ENCODE results near the gene MESP1.

MESP1 gene

GRCh38 chr15:89781891-89782618 is 31.0 kb upstream of the MESP1 start:
- Histone ChIP-seq H3K27ac (peak overlapping the region in 17 of 21 experiments; percentile 14 to 81 (median 68)), H3K4me3 (no peak overlapping the region)

GRCh38 chr15:89781055-89781454 is 30.0 kb upstream of the MESP1 start:
- no peak overlapping the region for H3K4me3 ChIP-seq
- peak overlapping the region in 18 of 21 experiments; percentile 14 to 81 (median 67) for H3K27ac ChIP-seq

- H3K4me3 ChIP-seq, result no peak overlapping the region
- H3K27ac ChIP-seq, result peak overlapping the region in 13 of 21 experiments; percentile 0 to 81 (median 69)
Observed at GRCh38 chr15:89780601-89781000, 29.6 kb upstream of the MESP1 start.

- H3K4me3 ChIP-seq, result no peak overlapping the region
- H3K27ac ChIP-seq, result peak overlapping the region in 5 of 21 experiments; percentile 11 to 64 (median 24)
Observed at GRCh38 chr15:89778861-89779260, 27.8 kb upstream of the MESP1 start.

- Histone ChIP-seq H3K4me3 (no peak overlapping the region), H3K27ac (peak overlapping the region in 4 of 21 experiments; percentile 22 to 64 (median 52))
Observed at GRCh38 chr15:89777782-89778380, 26.8 kb upstream of the MESP1 start.

- Histone ChIP-seq H3K27ac (peak overlapping the region in 10 of 21 experiments; percentile 3 to 72 (median 60)), H3K4me3 (peak overlapping the region in 6 of 7 experiments; percentile 13 to 42 (median 27))
Observed at GRCh38 chr15:89777073-89777751, 26.2 kb upstream of the MESP1 start.

DNA sequence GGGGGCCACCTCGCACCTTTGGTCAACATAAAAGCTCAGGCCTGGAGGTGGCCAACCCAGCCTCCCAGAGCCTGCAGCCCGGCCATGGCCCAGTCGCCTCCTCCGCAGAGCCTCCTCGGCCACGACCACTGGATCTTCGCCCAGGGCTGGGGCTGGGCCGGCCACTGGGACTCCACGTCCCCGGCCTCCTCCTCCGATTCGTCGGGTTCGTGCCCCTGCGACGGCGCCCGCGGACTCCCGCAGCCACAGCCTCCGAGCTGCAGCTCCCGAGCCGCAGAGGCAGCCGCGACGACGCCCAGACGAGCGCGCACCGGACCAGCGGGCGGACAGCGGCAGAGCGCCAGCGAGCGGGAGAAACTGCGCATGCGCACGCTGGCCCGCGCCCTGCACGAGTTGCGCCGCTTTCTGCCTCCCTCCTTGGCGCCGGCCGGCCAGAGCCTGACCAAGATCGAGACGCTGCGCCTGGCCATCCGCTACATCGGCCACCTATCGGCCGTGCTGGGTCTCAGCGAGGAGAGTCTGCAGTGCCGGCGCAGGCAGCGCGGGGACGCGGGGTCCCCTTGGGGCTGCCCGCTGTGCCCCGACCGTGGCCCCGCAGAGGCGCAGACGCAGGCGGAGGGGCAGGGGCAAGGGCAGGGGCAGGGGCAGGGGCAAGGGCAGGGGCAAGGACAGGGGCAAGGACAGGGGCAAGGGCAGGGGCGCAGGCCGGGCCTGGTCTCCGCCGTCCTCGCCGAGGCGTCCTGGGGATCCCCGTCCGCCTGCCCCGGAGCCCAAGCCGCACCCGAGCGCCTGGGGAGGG is 25.4 kb upstream of the MESP1 start, which contains the start of gene MESP2:
Gene MESP2, plus strand, starts transcription at position 59 of the 799 bp plus-strand sequence. Its CDS starts 26 bp downstream, at position 85.
- Histone ChIP-seq H3K27ac (peak within 1 kb of the TSS in 19 of 21 experiments; percentile 1 to 72 (median 46)), H3K4me3 (peak within 1 kb of the TSS; percentile 13 to 42 (median 31))

GRCh38 chr15:89775815-89776214 is 24.8 kb upstream of the MESP1 start:
- Histone ChIP-seq H3K4me3 (peak overlapping the region; percentile 13 to 42 (median 31)), H3K27ac (peak overlapping the region in 11 of 21 experiments; percentile 1 to 70 (median 49))

DNA sequence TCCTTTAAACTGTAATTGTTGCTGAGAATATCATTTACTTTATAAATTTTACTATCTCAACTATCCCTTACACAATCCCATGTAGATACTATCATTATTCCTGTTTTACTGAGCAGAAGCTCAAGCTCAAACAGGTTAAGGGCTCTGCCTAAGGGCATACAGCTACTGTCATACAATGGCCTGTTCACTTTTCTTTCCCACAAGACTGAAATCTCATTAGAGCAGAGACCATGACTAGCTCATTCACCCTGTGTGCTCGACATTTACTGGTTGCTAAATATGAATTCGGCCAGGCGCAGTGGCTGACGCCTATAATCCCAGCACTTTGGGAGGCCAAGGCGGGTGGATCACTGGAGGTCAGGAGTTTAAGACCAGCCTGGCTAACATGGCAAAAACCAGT is 23.4 kb upstream of the MESP1 start:
- peak overlapping the region in 7 of 21 experiments; percentile 1 to 47 (median 33) for H3K27ac ChIP-seq
- H3K4me3 ChIP-seq, result no peak overlapping the region

GRCh38 chr15:89772932-89773583 is 22.0 kb upstream of the MESP1 start:
- H3K27ac ChIP-seq, result no peak overlapping the region

DNA sequence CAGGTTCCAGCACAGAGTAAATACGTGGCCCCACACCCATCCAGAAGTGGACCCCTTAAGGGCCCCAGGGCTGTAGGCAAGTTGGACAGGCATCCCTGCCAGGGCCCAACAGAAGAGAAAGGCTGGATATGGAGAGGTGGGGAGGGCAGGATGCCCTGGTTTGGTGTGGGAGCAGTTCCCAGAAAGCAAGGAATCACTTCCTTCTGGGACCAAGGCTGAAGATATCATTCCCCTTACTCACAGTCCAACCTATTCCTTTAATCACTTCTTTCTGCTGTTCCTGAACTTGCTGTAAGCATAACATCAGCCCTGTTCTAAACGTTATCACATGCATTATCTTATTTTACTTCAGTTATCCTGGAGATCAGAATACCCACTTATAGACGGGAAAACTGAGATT is 19.0 kb upstream of the MESP1 start:
- Histone ChIP-seq H3K27ac (peak overlapping the region in 2 of 21 experiments; percentile 18 to 26), H3K4me3 (no peak overlapping the region)

More at GRCh38 chr15:89772932-89773583, 22.0 kb upstream of the MESP1 start:
- no peak overlapping the region for H3K4me3 ChIP-seq

GRCh38 chr15:89769366-89769765 is 18.3 kb upstream of the MESP1 start:
- Histone ChIP-seq H3K4me3 (no peak overlapping the region), H3K27ac (no peak overlapping the region)

GRCh38 chr15:89768071-89768500 is 17.0 kb upstream of the MESP1 start:
- Histone ChIP-seq H3K27ac (no peak overlapping the region), H3K4me3 (no peak overlapping the region)

DNA sequence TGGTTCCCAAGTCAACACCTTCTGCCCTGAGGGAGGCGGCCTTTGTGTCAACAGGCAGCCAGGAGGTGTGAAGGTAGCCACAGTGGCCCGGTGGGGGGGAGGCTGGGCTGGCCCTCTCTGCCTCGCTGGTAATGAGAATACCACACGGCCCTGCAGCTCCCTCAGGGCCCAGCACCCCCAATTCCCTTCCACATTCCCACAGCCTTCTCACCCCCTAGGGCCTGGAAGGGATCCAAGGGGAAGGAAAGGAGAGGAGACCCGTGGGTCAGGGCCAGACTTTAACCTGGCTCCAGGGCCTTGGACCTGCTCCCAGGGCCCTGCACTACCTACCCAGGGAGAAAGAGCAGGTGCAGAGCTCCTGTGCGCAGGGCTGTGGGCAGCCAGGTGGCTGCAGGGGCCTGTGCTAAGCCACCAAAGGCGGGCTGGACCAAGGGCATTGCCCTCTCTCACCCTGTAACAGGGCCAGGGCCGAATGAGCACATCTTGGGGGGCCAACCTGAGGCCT is 16.4 kb upstream of the MESP1 start:
- Histone ChIP-seq H3K4me3 (no peak overlapping the region), H3K27ac (no peak overlapping the region)

DNA sequence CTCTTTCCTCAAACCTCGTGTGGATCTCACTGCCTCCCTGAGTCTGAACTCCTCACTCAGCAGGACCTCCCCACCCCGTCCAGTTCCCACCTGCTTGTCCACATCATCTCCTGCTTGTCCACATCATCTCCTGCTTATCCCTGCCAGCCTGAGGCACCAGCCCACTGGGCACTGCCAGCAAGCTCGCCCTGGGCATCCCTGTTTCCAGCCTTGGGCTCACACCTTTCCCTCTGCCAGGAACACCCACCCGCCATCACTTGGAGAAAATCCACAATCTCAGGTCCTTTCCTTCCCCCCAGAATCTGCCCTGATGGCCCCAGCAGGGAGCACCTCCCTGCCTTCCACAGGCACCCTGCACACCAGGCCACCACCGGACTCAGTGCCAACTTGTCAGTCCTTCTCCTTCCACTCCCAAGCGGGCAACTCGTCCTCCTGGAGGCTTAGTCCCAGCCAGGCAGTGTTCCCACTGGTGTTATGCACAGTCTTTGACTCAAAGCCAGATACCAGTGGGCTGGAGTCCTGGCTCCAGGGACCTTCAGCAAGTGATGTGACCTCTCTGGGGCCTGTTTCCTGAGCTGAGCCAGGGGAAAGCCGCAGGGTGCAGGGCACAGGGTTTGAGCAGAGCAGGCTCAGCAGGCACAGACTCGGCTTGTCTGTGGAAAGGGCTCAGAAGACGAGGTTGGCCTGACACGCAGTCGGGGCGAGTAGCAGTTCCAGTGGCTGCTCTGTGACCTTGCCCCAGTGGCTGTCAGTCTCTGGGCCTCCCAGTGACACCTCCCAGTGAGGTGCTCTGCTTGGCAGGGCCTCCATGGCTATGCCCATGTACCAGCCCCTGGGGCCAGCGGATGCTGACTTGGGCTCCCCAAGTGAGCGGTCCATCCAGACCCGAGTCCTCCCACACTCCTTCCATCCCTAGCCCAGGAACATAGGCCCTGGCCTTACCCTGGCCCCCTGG is 15.6 kb upstream of the MESP1 start:
- Histone ChIP-seq H3K4me3 (no peak overlapping the region), H3K27ac (no peak overlapping the region)

DNA sequence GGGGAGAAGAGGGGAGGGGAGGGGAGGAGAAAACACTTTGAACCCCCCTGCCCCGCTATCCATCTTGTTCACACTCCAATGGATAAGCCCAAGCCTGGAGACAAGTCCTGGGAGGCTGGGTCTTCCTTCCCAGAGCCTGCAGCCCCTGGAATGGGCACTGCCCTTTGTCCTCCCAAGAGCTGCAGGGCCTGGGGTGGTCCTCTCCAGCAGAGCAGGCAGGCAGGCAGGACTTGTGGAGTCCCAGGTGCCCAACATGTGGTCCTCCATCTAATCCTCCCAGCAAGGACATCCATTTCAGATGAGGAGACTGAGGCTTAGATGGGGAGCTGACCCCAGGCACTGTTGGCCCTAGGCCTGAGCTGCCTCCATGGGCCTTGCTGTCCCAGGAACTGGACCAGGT is 14.6 kb upstream of the MESP1 start:
- Histone ChIP-seq H3K4me3 (no peak overlapping the region), H3K27ac (no peak overlapping the region)

- Histone ChIP-seq H3K27ac (peak overlapping the region in 3 of 21 experiments; percentile 18 to 42 (median 21)), H3K4me3 (no peak overlapping the region)
Observed at GRCh38 chr15:89761929-89762328, 10.9 kb upstream of the MESP1 start.
